HG03521 (cell line): ENCODE measurements around the gene TMEM144.

Experiments used
- ATAC-seq: cut with Tn5 transposase; IDR thresholded peaks from one replicate; pipeline ENCODE4 v1.9.1; 2021; ENCODE audit warnings: mild to moderate bottlenecking, moderate library complexity; ENCODE audit not compliant: unreplicated experiment

Gene TMEM144

GRCh38 chr4:158209825-158210807 is at the start of gene TMEM144:
Gene TMEM144 (plus strand): TSS chr4:158210486. CDS start chr4:158212668, 2,182 bp downstream.
- peak; percentile 97 for ATAC-seq

- ATAC-seq = no peak
Measured at GRCh38 chr4:158161551-158162354, 48.5 kb upstream of the TMEM144 start.

GRCh38 chr4:158162631-158163030 is 47.7 kb upstream of the TMEM144 start:
- ATAC-seq = no peak

- no peak for ATAC-seq
Measured at GRCh38 chr4:158163941-158164767, 46.1 kb upstream of the TMEM144 start.

- no peak for ATAC-seq
Measured at GRCh38 chr4:158164768-158165213, 45.5 kb upstream of the TMEM144 start.

- no peak for ATAC-seq
Measured at GRCh38 chr4:158166701-158167100, 43.6 kb upstream of the TMEM144 start.

- ATAC-seq = no peak
Measured at GRCh38 chr4:158168606-158169005, 41.7 kb upstream of the TMEM144 start.

GRCh38 chr4:158169506-158169905 is 40.8 kb upstream of the TMEM144 start:
- no peak for ATAC-seq

- no peak for ATAC-seq
Measured at GRCh38 chr4:158169931-158170690, 40.2 kb upstream of the TMEM144 start.

- ATAC-seq = no peak
Measured at GRCh38 chr4:158170691-158171561, 39.4 kb upstream of the TMEM144 start.

GRCh38 chr4:158172261-158173258 is 37.7 kb upstream of the TMEM144 start, which contains the start of gene GASK1B:
Gene GASK1B (minus strand): TSS chr4:158173025. CDS start chr4:158171375, 1,650 bp downstream.
- ATAC-seq = no peak

- ATAC-seq = no peak
Measured at GRCh38 chr4:158176108-158176507, 34.2 kb upstream of the TMEM144 start.

GRCh38 chr4:158176776-158177175 is 33.5 kb upstream of the TMEM144 start:
- no peak for ATAC-seq

GRCh38 chr4:158179465-158179864 is 30.8 kb upstream of the TMEM144 start:
- ATAC-seq = no peak

- no peak for ATAC-seq
Measured at GRCh38 chr4:158181906-158182305, 28.4 kb upstream of the TMEM144 start.

GRCh38 chr4:158182736-158183135 is 27.6 kb upstream of the TMEM144 start:
- ATAC-seq = no peak

GRCh38 chr4:158186815-158187214 is 23.5 kb upstream of the TMEM144 start:
- ATAC-seq = no peak

- ATAC-seq = no peak
Measured at GRCh38 chr4:158189422-158189821, 20.9 kb upstream of the TMEM144 start.
